OCI-LY3 (cell line): ENCODE results near the gene ACTR5.

Experiments
- EZH2phosphoT487 ChIP-seq: fragments of 200-600 bp; shearing (Covaris generic); IDR thresholded peaks from 2 replicates; pipeline ENCODE4 v1.6.1; 2018; ENCODE audit warnings: antibody characterized with exemption, mixed run types, low read depth
- TF ChIP-seq, protein P1 (sequence below): fragments of 200-600, 300-600 bp; sonication (generic); IDR thresholded peaks from 2 replicates; pipeline ENCODE4 v1.5.1; 2014; ENCODE audit warnings: antibody characterized with exemption, low read length, low read depth

DNA sequence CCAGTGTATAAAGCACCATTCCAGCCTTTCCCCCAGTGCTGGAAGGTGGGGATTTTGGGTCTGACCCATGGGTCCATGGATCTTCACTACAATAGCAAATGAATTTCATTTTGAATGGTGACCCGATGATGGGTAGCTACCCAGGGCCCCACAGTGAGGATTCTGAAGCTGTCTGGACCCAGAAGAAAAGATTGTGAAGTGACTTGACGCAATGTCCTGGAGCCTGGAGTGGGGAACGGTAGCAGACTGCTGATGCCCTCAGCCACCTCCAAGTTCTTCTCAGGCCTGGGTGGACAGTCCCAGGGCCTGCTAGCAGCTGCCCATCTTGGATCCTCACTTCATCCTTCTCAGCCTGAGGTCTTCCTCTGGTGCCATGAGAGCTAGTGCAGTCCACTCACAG, 47.3 kb upstream of the ACTR5 start:
- TF ChIP-seq, protein P1, sequence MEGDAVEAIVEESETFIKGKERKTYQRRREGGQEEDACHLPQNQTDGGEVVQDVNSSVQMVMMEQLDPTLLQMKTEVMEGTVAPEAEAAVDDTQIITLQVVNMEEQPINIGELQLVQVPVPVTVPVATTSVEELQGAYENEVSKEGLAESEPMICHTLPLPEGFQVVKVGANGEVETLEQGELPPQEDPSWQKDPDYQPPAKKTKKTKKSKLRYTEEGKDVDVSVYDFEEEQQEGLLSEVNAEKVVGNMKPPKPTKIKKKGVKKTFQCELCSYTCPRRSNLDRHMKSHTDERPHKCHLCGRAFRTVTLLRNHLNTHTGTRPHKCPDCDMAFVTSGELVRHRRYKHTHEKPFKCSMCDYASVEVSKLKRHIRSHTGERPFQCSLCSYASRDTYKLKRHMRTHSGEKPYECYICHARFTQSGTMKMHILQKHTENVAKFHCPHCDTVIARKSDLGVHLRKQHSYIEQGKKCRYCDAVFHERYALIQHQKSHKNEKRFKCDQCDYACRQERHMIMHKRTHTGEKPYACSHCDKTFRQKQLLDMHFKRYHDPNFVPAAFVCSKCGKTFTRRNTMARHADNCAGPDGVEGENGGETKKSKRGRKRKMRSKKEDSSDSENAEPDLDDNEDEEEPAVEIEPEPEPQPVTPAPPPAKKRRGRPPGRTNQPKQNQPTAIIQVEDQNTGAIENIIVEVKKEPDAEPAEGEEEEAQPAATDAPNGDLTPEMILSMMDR, result no peak
- TF ChIP-seq EZH2phosphoT487, result no peak
